HG02678 (cell line): Measurements from ENCODE around the gene NRROS.
"Not testable (repeated sequence)": the region's sequence is repeated elsewhere in the genome, so short reads cannot be mapped to it uniquely, and the experiment has no call there.

Experiments
- ATAC-seq: cut with Tn5 transposase; IDR thresholded peaks from one replicate; pipeline ENCODE4 v1.9.1; 2021; ENCODE audit warnings: mild to moderate bottlenecking, moderate library complexity; ENCODE audit not compliant: unreplicated experiment

NRROS gene

DNA sequence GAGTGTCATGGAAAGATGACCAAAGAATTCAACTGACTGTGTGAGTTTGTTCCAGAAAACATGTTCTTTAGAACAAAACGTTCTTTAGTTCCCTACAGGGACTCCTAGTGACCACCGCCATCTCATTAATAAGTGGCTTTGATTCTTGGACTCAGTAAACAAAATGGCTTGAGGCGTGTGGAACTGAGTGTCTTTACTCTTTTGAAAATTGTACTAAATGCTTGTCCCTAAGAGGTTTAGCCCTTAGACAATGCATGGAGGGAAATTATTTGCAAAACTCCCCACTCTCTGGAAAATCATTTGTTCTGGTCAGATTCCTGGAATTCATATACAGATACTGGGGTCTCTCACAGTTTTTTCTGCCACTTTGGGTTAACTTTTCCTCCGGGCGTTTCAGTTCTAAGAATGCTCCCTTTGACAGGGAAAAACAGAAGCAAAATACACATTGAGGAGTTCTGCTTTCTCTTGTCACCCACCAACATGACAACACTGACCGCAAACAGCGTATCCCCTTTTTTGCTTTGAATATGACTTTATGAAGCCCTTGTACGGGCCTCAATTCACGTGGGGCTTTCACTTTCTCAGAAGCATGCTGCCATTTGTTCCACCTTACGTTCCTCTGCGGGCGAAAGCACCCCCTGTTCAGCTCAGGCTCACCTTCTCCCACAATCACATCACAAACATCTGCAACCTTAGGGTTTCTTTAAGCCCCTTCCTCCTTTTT lies 15.3 kb upstream of the NRROS start:
- ATAC-seq: no peak

DNA sequence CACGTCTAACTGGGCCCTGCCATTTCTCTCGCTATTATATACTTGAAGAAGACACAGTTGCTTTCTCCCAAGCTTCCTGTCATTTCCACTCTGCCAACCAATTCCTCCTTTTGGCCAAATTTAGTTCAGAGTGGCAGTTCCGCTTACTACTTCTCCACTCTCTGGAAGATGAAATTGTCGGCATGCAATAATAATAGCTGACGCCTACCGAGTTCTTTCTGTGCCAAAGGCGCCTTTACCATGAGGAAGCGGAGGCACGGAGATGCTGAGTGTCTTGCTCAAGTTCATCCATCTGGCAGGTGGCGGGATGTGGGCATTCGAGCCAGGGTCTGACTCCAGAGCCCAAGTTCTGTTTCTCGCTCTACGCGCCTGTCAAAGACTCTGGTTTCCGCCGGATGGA lies 14.6 kb upstream of the NRROS start:
- no peak for ATAC-seq

- ATAC-seq: no peak
Measured at GRCh38 chr3:196625331-196625730, 14.2 kb upstream of the NRROS start.

DNA sequence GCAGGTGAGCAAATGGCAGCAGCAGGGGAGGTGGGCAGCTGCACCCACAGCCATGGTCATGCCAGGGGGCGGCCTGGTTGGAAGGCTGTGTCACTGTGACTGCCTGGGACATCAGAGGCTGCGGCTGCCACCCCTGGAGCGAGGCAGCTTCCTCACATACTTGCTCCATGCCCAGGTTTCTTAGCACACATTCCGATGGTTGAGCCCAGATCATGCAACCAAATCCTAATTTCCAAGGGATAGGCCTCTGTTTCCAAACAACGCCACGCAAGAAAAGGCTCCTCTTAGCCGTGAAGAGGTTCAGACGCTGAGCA lies 11.6 kb upstream of the NRROS start:
- no peak for ATAC-seq

DNA sequence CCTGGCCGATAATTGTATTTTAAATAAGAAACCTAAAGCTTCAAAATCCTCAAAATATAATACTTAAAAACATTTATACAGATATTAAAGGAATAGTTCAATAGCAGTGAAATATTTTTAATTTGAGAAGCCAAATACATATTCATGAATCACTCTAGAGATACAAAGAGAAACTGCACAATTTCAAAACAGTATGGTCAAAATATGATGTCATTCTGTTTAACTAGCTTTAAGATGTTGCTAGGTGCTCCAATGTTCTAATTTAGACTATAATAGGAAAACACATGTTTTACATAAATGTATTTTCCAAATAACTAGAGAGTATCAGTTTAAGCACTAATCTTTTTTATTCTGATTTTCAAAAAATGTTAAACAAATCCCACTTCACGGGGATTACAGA lies 10.3 kb upstream of the NRROS start:
- ATAC-seq: no peak

DNA sequence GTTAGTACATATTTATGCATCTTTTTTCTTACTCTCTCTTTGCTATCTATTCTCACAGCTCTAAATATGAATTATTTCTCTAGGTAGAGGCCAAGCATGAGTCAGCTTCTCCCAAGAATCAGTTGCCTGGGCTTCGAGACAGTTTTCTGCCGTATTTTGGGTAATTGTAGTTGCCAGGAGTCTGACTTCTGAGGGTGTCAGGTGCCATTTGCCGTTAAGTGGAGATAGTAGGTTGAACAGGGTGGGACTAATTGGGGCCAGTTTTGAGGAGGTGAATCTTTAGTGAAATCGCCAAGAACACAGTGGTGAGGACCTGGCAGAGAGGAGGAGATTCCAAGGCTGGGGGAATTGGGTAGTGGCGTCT lies 7.8 kb upstream of the NRROS start:
- no peak for ATAC-seq

- ATAC-seq: peak; percentile 78
Measured at GRCh38 chr3:196632046-196632751, 7.3 kb upstream of the NRROS start.

DNA sequence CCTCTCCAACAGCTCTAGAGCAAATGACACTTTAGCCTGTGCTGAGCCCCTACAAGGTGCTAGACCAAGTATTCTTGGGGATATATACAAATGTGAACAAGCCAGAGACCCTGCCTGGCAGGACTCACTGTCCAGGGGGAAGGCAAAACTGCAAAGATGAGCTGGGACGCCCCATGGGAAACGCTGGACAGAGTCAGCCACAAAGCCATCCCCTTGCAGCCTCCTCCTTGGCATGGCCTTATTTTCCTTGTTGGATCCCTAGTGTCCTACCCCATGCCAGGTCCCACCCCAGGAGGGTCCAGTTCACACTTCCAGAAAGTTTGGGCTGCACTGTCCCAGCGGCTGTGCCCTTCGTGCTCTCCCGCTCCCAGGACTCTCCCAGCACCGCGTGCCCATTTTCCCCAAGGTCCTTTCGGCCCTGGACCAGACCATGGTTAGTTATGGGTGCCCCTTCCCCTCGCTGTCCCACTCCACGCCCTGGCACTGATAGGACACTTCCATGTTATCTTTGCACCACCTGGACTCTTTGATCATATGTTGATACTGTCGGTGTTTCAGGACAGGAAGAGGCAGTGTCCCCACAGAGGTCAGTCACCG lies 5.8 kb upstream of the NRROS start:
- ATAC-seq: no peak

- ATAC-seq: no peak
Measured at GRCh38 chr3:196634224-196634623, 5.3 kb upstream of the NRROS start.

DNA sequence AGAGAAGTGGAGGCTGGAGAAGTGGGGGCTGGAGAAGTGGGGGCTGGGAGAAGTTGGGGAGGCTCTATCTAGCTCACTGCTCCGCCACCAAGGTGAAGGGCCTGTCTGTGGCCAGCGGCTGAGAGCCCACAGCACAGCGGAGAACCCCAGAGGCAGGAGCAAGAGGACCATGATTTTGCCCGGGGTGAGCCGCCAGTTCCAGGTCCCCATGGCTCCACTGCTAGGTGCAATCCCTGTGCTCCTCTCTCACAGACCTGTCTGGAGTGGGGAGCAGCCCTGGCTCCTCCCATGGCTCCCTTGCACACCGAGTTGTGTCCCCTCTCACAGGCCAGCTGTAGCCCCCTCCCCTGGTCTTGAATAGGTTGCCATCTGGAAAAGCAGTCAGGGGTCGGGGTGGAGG lies 4.7 kb upstream of the NRROS start:
- no peak for ATAC-seq

GRCh38 chr3:196636369-196637349 lies 2.8 kb upstream of the NRROS start:
- ATAC-seq: no peak

DNA sequence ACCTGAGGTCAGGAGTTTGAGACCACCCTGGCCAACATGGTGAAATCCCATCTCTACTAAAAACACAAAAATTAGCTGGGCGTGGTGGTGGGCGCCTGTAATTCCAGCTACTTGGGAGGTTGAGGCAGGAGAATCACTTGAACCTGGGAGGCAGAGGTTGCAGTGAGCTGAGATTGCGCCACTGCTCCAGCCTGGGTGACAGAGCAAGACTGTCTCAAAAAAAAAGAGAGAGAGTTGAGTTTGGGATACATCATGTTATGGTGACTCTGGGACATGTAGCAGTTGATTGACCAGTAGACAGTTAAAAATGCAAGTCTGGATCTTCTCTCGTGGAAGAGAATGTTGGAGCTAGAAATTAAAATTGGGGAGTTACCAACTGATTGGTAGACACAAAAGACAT lies 1.6 kb upstream of the NRROS start:
- not testable (repeated sequence) for ATAC-seq

DNA sequence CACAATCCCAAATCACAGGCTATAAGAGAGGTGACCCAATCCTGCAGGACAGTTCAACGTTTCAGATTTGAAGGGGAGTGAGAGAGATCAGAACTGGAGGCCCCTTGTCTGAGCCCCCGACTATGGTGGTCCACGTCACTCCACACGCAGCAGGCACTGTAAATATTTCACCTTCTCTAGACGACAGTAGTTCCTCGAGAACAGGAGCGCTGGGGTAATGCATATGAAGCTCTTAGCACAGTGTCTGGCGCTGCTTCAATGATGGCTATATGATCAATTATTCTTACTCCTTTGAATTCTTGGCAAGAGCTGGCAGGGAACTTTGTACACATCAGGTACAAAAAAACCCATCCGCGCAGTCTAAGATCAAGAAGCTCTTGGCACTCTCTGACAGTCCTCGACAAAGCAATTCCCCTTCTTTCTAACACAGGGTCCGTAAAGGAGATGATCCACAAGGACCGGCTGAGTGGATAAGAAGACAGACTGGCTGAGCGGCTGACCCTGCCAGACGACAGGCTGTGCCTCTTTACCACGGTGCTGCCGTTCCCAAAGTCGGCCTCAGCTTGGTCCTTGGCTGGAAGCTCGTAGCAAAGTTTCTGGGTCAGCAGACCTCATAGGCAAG lies 522 bp upstream of the NRROS start:
- peak; percentile 0 for ATAC-seq

GRCh38 chr3:196640297-196641018 lies 964 bp downstream of the NRROS start:
- no peak for ATAC-seq

DNA sequence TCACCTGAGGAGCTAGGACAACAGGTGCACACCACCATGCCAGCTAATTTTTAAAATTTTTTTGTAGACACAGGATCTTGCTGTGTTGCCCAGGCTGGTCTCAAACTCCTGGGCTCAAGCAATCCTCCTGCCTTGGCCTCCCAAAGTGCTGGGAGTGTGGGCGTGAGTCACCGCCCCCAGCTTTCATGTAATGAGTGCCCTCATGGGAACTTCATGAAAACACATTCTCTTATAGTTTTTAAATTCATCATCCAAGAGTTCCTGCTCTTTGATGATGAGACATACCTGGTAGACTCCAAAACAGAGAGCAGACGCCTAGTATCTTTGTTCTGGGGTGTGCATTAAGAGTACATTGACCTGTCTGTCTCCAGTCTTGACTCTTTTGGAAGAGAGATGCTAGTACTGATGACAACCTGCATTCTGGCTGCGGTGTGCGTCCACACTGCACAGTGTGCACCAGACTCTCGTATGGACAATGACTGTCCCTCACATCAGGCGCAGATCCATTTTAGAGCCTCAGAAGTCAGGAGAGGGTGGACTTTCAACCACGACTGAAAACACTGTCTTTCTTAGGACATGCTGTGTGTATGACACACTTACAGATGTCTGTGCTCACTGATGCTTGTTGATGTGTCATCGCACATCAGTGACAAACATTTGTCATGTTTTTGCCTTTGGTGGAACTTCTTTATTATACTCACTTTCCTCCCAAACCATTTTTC lies 2.0 kb downstream of the NRROS start:
- no peak for ATAC-seq

DNA sequence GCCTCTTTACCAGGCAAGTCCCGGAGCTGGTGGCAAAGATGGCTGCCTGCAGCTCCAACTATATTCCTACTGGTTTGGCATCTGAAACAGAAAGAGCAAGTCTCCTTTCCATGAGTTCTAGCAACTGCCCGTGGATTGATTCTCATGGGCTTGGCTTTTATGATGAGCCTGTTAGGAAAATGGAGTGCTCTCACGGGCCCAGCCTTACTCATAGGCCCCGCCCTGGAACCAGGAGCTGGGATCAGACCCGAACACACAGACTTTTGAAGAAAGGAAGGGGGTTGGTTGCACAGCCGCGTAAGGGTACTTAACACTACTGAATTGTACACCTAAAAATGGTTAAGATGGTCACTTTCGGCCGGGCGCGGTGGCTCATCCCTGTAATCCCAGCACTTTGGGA lies 2.9 kb downstream of the NRROS start:
- ATAC-seq: no peak

- peak; percentile 79 for ATAC-seq
Measured at GRCh38 chr3:196643201-196643749, 3.8 kb downstream of the NRROS start.

- ATAC-seq: no peak
Measured at GRCh38 chr3:196643761-196644160, 4.3 kb downstream of the NRROS start.

- ATAC-seq: no peak
Measured at GRCh38 chr3:196645096-196645495, 5.6 kb downstream of the NRROS start.
